GM18502 (cell line): ENCODE results near the gene BDKRB2.

ENCODE experiments used
- ATAC-seq: cut with Tn5 transposase; IDR thresholded peaks from one replicate; pipeline ENCODE4 v1.9.1; 2021; ENCODE audit warnings: mild to moderate bottlenecking; ENCODE audit not compliant: unreplicated experiment, poor library complexity

BDKRB2 gene

DNA sequence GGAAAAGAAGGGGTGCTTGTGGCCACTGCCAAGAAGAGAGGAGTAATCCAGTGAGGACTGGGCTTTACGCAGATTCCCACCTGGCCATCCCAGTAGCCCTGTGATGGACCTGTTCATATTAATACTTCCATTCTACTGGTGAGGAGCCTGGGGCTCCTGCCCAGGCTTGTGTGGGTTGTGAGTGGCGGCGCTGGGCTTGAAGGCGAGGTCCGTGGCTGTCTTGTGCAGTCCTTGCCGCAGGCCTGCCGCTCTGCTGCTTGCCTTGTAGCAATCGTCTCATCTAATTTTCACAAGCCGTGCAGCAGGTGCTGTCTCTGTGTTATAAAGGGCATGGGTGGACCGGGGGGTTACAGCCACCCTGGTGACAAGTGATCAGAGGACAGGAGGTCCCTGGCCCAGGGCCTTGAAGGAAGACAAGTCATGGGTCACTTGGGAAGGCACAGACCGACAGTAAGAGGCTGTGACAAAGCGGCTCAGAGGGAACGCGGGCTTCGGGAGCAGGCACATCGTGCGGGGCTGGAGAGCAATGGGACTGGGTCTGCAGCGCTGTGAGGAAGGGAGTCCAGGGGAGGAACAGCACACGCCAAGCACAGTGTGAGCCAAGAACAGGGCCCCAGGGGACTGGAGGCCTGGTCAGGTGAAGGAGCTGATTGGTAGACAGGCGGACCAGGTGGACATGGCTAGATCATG is 7.3 kb upstream of the BDKRB2 start:
- ATAC-seq, result no peak

DNA sequence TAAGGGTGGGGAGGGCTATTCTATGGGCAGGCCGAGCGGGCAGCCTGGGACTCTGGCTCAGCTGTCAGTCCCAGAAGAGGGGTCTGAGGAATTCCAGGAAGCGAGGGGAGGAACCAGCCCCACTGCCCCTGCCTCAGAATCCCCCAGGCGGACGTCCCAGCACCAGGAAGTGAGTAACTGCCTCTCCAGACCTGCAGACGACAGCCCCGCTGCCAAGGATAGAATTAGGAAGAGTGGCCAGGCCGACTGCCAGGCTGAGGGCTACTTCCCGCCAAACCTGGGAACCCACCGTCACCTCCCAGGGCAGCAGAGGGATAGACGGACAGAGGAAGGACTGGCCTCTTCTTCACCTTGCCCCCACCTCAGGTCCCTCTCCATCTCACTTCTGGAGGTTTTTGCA is 6.7 kb upstream of the BDKRB2 start:
- no peak for ATAC-seq

DNA sequence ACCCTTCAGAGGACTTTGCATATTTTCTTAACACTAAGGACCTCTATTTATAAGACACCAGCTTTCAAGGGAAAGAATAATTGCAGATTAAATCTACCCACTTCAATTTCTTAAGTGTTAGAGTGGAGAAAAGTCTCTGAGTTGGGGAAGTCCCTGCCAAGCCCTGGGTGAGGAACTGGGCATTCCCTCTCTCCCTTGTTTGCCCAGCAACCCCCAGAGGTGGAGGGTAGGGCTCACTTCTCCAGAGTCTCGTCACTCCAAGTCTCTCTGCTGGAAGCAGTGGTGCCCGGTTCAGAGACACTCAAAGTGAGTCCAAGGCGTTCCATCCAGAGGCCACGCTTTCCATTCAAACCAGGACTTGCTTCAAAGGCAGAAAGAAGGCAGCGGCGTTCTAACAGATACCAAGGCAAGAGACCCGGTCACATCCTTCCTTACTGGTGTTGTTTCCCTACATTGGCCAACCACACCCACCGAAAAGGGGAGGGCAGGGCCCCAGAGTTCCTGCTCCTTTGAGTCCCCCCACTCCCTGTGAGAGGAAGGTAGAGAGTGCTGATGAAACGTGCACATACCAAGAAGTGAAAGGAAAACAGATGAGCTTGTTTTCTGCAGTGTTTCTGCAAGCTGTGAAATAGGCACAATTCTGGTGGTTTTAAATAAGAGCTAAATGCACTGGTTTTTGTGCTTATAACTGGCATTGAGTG is 6.1 kb upstream of the BDKRB2 start:
- no peak for ATAC-seq

DNA sequence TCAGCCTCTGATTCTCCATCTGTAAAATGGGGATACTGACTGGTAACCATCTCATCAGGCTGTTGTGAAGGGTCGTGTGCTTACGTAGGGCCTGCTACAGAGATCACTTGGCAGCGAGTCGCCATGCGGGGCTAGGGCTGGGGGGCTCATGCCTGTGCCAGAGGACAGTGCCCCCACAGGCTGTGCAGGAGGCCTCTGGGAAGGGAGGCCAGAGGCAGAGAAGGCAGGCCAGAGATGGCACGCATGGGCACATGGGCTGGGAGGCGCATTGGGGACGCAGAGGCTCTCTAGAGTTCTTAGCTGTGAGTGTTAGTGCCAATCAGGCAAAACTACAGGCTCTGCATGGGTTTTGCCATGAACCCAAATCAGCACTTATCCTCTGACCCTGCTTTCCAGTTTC is 3.5 kb upstream of the BDKRB2 start:
- no peak for ATAC-seq

DNA sequence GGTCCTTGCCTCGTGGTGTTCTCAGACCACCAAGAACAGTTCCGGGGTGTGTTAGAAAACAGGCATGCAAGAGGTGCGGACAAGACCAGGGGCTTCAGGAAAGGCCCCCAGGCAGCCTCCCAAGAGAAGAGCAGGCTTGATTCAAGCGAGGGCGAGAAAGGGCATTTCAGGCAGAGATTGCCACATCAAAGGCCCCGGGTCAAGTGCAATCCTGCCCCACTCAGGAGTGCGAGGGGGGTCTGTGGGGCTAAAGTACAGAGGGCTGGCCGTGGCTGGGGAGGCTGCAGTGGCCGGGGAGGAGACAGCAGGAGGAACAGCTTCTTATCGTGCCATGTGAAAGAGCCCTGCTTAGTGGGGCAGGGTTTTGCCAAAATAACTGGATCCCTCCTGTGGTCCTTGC is 2.7 kb upstream of the BDKRB2 start:
- ATAC-seq, result no peak

DNA sequence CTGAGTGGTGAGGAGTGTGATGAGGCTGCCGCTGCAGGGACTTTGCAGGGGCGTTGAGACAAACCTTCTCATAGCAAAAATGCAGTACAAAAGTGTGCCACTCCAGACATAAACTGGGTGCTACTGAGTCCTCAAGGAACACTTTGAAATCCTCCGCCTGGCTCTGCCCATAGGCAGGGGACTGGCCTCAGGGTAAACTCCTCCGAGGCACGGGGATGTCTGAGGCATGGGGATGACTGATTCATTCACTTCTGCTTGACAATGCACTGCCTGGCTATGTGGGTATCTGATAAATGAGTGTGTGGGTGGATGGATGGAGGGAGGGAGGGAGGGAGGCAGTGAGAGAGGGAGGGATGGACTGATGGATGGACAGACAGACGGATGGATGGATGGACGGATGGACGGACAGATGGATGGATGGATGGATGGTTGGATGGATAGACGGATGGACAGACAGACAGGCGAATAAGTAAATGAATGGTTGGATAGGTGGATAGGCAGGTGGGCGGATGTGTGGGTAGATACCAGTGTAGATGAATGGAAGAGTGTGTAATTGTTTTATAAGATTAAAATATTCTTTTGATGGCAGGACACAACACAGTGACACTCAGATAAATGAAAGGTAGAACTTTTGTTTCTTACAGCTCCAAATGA is 2.1 kb upstream of the BDKRB2 start:
- ATAC-seq, result no peak

DNA sequence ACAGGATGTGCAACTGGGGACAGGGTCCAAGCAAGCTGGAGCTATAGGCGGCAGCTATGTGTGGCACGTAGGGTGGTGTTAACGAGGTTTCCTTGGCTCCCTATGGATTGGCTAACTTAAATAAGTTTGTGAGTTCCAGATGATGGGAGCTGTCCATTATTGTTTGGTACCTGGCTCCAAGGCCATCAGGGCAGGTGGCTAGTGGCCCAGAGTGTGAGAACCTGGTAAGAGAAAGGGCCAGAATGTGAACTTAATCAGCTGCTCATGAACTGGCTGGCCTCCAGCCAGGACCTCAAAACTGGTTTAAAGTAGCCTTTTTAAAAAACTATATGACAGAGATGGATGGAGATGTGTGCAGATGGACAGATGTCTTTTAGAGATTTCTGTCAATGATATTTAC is 1.5 kb upstream of the BDKRB2 start:
- ATAC-seq, result no peak

DNA sequence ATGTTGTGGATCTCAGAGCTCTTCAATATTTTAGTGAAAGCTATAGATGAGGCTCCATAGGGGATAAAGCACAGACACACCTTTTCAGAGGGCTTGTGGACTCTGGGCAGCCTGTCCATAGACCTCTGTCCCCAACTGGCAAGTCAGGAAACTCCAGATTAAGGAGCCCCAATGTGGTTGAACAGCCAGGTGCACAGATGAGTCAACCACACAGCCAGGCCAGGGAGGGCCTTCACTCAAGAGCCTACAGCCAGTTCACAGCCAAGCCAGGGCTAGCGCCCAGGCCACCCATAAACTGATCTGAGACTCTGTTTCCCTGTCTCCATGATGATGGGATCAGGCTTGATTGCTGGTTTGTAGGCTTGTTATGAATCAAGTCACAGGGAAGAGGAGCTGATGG is 1.0 kb upstream of the BDKRB2 start:
- no peak for ATAC-seq

DNA sequence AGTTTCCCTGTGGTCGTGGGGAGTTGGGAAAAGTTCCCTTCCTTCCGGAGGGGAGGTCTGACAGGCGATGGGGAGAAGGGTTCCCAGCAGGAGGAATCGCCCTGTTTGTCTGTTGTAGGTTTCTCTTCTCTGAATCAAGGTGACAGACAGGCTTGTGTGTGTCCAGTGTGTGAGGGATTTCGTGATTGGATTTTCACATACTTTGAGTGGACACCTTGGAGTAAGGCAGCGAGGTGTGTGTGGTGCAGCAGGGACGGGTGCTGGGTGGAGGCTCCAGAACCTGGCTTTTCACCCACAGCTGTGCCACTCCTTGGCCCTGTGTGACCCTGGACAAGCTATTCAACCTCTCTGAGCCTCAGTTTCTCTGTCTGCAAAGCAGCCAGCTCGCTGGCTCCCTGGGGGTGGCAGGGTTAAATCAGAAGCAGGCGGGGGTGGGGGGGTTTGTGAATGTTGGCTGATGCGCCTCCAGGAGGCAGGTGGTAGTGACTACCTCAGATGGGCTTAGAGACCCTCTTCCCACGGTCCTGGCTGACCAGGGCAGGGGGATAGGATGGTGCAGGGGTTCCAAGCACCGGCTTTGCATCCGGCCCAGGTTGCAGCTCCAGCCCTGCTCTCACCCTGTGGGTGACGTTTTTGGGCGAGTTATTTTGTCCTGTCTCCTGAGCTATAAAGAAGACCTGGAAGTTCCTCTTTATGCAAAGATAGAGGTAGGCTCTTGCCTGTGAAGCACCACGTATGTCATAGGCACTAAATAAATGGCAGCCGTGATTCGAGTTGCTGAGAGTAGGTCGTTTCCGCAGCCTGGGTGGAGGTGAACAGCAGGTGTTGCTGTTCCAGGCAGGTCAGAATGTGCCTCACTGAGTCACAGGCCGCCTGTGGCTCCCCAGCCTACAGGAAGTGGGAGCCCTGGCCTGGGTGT is 679 bp downstream of the BDKRB2 start:
- ATAC-seq, result no peak

DNA sequence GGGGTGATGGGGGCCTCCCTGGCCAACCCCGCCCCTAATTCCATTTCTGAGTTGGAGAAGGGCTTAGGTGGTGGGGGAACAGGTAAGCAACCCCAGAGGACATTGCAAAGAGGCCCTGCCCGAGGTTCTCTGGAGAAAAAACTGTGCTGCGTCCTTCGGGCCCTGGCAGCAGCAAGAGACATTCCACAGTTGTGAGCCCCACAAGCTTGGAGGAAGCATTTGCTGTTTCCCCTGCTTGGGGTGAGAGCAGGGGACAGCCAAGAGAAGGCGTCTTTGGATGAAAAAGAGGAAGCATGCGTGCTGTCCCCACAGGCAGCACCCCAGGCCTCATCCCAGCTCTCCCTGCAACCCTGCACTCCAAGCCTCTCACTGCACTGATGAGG is 1.3 kb downstream of the BDKRB2 start:
- no peak for ATAC-seq

DNA sequence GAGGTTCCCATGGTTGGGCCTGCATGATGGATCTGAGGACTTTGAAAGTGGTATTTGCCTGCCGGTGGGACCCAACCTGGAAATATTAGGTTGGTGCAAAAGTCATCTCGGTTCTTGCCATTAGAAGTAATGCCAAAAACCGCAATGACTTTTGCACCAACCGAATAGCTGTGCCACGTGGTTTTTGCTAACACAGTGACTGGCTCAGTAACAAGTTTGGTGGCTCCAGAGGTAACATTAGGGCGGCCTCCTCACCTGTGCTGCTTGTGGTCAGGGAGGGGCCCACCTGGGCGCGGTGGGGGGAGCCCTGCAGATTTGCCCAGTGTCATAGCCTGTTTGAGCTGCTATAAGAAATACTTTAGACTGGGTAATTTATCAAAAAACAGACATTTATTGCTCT is 1.8 kb downstream of the BDKRB2 start:
- no peak for ATAC-seq

DNA sequence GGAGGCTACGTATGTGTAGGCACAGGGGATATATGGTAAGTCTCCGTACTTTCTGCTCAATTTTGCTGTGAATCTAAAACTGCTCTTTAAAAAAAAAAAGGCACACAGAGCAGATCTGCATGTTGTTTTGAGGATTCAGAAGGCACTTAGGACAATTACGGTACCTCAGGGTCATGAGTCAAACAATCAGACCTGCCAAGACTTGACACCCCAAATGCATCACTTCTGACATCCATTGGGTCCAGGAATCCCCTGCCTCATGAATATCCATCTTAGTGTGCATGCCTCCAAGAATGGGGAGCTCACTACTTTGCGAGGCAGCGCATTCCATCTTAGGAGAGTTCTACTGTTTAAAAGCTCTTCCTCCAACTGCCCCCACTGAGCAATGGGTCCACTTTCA is 3.0 kb downstream of the BDKRB2 start:
- ATAC-seq, result no peak

DNA sequence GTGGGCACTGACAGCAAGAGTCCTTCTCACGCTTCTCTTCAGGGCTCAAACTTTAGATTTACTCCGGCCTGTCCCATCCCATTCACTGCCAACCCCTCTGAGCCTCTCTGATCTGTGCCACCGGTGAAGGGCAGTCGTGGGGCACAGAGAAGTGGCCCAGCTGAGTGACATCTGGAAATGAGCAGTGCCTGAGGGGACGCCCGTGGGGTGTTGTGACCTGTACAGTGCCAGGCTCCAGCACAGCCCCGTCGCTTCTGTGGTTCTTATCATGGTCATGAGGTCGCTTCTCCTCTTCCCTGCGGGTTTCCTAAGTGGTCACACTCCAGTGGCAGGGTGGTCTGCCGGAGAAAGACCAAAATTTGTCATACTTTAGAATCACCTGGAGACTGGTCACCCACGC is 4.1 kb downstream of the BDKRB2 start:
- ATAC-seq, result no peak

DNA sequence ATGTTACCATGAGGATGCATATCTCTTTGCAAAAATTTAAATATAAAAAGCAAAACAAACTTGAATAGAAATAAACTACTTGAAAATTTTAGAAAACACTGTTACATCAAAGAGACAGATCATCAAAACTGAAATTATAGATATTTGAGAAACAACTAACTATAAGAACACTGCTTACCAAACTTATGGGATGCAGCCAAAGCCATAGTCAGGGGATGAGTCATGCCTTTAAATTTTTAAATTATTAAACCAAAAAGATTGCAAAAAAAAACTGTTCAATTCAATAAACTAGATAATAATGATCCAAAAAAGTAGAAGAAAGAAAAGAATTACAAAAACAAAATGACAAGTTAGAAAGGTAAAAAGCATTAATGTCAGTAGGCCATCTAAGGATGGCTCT is 7.5 kb downstream of the BDKRB2 start:
- ATAC-seq, result no peak

DNA sequence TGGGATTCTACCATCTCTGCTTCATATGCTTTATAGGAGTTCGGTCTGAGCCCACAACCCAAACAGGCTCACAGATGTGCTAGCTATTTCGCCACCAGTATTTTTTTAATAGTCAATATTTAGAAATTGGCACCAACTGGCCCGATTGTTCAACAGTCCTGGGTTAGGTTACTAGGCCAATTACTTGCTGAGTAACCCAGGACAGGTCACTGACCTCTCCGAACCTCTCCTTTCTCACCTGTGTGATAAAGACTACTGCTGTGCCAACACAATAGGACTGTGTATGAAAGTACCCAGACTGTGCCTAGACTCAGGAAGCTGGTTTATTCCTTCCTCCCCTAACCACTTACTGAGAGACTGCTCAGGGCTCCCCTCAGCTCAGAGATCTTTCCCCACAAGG is 8.3 kb downstream of the BDKRB2 start:
- no peak for ATAC-seq

DNA sequence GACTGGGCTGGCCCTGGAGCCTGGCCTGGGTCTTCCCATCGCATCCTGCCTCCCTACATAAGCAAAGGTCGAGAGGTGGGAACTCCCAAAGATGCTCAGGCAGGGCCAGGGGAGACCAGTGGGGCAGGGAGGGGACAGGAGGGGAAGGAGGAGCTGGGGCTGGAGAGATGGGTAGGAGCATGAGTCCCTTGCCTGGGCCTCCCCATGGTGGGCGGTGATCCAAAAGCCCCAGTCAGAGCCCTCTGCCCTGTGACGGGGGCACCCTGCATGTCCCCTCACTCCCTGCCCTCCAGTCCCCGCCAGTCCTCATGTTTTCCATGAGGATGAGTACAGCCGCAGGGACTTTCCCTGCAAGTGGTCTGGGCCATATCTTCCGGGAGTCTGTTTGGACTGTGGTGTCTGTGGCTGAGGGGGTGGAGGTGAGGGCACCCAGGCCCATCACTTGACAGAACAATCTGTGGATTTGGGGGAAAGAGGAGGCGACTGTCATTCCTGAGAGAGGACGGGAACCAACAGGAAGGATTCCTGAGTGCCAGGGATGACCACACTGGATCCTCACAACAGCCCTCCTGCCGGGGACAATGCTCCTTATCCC is 9.3 kb downstream of the BDKRB2 start:
- ATAC-seq, result no peak

DNA sequence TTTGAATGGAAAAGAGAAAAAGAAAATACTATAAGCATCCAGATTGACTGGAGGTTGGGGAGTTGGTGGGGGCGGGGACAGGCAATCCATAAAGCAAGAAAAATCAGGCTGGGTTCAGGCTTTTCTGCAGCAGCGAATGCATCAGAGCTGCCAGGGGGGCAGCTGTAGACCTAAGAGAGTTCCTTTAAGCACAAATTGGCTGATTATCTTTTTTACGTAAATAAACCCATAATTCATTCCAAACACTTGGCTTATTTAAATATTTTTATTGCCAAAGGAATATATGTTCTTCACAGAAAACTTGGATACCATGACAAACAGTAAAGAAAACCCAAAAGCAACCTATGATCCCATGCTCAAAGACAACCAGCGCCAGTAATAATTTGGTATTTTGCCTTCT is 10.2 kb downstream of the BDKRB2 start:
- no peak for ATAC-seq

DNA sequence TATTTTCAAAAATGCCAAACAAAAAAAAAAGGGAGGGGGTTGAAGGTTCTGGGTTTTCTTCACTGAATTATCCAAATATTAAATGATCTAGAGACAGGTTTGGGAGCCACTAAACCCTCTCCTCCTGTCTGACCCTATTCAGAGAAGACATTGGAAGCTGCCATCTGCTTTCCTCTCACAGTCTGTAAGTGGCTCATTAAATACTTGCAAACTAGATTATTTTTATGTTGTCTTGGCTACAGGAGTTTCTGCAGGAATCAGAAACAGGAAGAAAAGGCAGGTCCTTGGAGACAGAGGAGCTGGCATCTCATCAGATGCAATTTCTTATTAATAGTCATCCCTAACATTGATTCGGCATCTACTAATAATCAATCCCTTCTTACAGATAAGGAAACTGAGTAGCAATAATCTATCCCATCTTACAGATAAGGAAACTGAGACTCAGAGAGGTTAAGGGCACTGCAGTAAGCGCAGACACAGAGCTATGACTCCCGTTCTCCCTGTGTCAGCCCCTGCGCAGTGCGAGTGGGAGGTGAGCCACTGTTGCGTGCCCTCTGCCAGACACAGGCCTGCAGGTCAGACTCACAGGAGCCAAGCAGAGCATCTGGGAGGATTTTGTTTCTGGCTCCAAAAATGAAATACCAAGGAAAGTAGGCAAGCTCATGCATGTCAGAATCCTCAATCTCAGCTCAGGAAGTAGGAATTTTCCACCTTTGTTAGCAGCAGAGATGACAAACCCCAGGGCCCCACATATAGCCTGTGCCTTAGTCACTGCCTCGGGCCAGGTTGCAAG is 11.0 kb downstream of the BDKRB2 start:
- ATAC-seq, result no peak

DNA sequence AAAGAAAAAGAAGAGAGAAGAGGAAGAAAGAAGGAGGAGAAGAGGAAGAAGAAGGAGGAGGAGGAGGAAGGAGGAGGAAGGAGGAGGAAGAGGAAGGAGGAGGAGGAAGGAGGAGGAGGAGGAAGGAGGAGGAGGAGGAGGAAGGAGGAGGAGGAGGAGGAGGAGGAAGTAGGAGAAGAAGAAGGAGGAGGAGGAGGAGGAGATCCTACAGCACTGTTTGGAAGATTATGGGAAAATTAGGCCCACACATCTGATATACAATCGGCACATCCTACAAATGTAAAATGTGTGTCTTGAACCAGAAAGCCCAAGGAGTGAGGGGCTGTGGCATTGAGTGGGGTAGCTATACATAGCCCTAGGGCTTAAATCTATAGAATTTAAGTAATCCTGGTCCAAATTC is 12.0 kb downstream of the BDKRB2 start:
- no peak for ATAC-seq
